EH (cell line): ENCODE data around the gene PPP3CA.
"Not testable (repeated sequence)": the region's sequence is repeated elsewhere in the genome, so short reads cannot be mapped to it uniquely, and the experiment has no call there.

Experiments
- DNase-seq: peaks from one replicate; pipeline ENCODE4 v3.0.0-alpha.2; 2015; ENCODE audit warnings: low read depth

The PPP3CA gene

GRCh38 chr4:101254776-101255175 is 92.5 kb downstream of the PPP3CA start:
- peak; percentile 15 for DNase-seq

- no peak for DNase-seq
These were observed 94.2 kb downstream of the PPP3CA start for GRCh38 chr4:101253121-101253520.

- DNase-seq, result peak; percentile 20
These were observed 94.6 kb downstream of the PPP3CA start for GRCh38 chr4:101252721-101253120.

GRCh38 chr4:101251261-101251660 is 96.1 kb downstream of the PPP3CA start:
- DNase-seq, result no peak

GRCh38 chr4:101244349-101244748 is 103.0 kb downstream of the PPP3CA start:
- DNase-seq, result no peak

- no peak for DNase-seq
These were observed 104.9 kb downstream of the PPP3CA start for GRCh38 chr4:101242441-101242840.

- no peak for DNase-seq
These were observed 107.2 kb downstream of the PPP3CA start for GRCh38 chr4:101240099-101240498.

- DNase-seq, result peak; percentile 30
These were observed 107.7 kb downstream of the PPP3CA start for GRCh38 chr4:101239665-101240064.

GRCh38 chr4:101238706-101239105 is 108.6 kb downstream of the PPP3CA start:
- peak; percentile 62 for DNase-seq

- DNase-seq, result no peak
These were observed 109.6 kb downstream of the PPP3CA start for GRCh38 chr4:101237773-101238172.

GRCh38 chr4:101236097-101236496 is 111.2 kb downstream of the PPP3CA start:
- DNase-seq, result no peak

- not testable (repeated sequence) for DNase-seq
These were observed 113.2 kb downstream of the PPP3CA start for GRCh38 chr4:101234141-101234540.

GRCh38 chr4:101232074-101232776 is 115.1 kb downstream of the PPP3CA start:
- peak; percentile 84 for DNase-seq

GRCh38 chr4:101230801-101231426 is 116.4 kb downstream of the PPP3CA start:
- DNase-seq, result peak; percentile 9

GRCh38 chr4:101229116-101229515 is 118.2 kb downstream of the PPP3CA start:
- peak; percentile 76 for DNase-seq

GRCh38 chr4:101227715-101228114 is 119.6 kb downstream of the PPP3CA start:
- DNase-seq, result no peak

- no peak for DNase-seq
These were observed 122.7 kb downstream of the PPP3CA start for GRCh38 chr4:101224358-101225218.

GRCh38 chr4:101222156-101222845 is 125.0 kb downstream of the PPP3CA start:
- no peak for DNase-seq

GRCh38 chr4:101221294-101221693 is 126.0 kb downstream of the PPP3CA start:
- DNase-seq, result peak; percentile 34

GRCh38 chr4:101218894-101219293 is 128.4 kb downstream of the PPP3CA start:
- no peak for DNase-seq

- DNase-seq, result no peak
These were observed 129.0 kb downstream of the PPP3CA start for GRCh38 chr4:101218346-101218745.

GRCh38 chr4:101217353-101218031 is 129.8 kb downstream of the PPP3CA start:
- DNase-seq, result peak; percentile 41
